ENCODE data around the gene ZSWIM1.

ZSWIM1 gene

GRCh38 chr20:45933266-45934045, 52.4 kb downstream of the ZSWIM1 start:
- DNase-seq (ENCODE audit: insufficient read length, low spot score) (peak; percentile 85), FAIRE-seq (no peak)
- peak; percentile 58 for TF ChIP-seq POLR2A (IDR thresholded peaks at IDR 0.05; ENCODE audit: low read depth, low read length)

DNA sequence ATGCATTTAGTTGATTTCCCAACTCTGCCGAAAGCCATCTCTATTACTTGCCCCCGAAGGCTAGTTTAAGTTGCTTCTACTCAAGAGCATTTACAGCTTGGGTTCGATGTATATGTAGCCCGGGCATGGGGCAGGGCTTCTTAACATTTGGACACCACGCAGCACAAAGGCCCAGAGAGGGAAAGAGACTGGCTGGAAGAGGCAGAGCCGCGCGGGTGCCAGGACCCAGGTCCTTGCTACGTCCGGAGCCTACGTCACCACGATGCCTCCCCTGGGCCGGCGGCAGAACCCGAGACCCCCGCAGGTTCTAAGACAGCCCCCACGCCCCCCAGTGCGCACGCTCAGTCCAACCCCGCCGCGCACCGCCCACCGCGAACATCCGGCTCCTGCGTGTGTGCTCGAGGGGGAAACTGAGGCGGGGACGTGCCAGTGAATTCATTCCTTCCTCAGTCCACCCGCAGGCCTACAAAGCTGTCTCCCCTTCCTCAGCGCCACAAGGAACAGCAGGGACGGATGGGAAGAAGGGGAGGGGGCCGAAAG, 53.1 kb downstream of the ZSWIM1 start:
- DNase-seq (ENCODE audit: insufficient read length, low spot score) (peak; percentile 37), FAIRE-seq (no peak)
- no peak for TF ChIP-seq POLR2A (IDR thresholded peaks at IDR 0.05; ENCODE audit: low read depth, low read length)
